HG02610 (cell line): ENCODE data around the gene GH2.

ENCODE experiments used
- ATAC-seq: cut with Tn5 transposase; IDR thresholded peaks from one replicate; pipeline ENCODE4 v1.9.1; 2021; ENCODE audit warnings: mild to moderate bottlenecking, moderate library complexity; ENCODE audit not compliant: unreplicated experiment

The GH2 gene

DNA sequence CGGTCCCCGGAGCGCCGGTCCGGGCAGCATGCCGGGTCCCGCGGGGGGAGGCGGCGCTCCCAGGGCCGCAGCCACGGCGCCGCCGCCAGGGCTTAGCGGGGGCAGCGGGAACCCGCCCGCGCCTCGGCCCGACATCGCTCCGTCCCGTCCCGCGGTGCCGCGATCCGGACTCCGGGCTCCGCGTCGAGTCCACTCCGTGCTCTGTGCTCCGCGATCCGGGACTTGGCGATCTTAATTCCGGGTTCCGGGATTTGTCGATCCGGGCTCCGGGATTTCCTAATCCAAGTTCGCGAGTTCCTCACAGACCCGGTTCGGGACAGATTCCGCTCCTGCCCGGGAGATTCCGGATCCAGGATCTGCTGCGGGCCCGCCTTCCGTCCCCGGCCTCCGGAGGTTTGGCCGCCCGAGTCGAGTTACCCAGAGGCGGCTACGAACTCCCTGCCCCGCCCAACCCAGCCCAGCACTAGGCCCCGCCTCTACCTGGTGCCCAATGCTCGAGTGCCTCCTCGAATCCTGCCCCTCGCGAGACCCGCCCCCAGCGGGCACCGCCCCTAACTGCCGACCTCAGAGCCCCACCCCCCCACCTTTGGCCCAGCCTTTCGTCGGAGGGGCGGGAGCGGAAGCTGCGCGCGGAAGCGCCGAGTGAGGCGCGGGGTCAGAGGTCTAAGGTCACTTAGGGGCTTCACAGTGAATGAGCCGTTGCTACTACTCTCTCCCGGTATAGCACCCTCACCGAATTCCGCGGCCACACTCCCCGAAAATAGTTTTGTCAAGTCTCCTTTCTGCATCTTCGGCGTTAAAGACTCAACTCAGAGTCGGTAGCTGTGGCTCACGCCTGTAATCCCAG is 39.0 kb downstream of the GH2 start, which contains the start of gene SMARCD2:
TSS of gene SMARCD2 (minus strand) at position 146 of the 847 bp plus-strand sequence. CDS start at position 135, 11 bp downstream.
- ATAC-seq, result peak; percentile 79

DNA sequence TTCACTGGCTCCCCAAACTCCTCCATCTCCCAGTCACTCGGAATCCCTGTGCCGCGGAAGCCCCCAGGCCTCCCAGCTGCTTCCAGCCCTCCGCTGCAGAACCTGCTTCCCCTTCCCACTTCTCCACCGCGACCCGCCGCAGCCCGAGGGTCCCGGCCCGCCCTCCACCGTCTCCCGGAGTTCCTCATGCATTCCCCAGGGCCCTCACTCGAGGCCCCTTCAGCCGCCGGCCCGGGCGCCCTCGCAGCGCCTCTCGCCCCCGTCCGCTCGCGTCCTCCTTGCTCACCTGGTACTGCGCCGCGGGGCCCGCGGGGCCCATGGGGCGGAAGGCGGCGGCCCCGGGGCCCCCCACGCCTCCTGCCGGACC is 39.6 kb downstream of the GH2 start:
- peak; percentile 23 for ATAC-seq

DNA sequence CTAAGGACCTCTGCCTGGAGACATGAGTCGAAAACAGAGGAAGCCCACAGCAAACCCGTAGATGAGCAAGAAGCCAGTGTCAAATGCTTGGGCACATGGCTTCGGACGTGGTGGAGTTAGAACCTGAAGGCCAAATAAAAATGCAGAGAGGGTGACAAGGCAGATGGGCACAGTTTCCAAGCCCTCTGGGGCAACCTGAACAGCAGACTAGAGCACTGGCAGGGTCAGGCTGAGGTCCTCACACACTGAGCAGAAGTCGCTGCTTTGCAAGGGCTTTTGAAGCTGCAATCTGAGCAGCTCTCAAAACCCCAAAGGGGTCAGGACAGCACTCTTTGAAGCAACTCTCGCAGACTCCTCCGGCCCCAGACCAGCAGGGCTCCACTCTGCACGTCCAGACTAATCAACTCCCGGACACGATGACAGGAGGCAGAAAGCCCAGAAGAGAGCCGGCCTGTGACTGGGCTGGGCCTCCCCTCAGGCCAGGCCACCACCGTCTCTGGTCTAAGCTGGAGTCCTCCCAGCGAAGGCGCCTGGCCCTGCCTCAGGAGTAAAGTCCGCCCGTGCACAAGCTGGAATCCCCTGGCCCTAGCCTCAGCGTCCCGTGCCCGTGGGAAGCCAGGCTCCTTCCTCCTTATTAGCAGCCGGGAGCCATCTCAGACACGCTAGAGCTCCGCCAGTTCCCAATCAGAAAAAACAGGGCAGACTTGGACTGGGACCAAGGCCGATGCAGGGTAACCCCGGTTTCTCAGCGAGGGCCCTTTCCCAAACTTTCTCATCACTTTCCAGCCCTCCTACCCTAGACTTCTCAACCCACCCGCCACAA is 40.2 kb downstream of the GH2 start:
- ATAC-seq, result no peak

DNA sequence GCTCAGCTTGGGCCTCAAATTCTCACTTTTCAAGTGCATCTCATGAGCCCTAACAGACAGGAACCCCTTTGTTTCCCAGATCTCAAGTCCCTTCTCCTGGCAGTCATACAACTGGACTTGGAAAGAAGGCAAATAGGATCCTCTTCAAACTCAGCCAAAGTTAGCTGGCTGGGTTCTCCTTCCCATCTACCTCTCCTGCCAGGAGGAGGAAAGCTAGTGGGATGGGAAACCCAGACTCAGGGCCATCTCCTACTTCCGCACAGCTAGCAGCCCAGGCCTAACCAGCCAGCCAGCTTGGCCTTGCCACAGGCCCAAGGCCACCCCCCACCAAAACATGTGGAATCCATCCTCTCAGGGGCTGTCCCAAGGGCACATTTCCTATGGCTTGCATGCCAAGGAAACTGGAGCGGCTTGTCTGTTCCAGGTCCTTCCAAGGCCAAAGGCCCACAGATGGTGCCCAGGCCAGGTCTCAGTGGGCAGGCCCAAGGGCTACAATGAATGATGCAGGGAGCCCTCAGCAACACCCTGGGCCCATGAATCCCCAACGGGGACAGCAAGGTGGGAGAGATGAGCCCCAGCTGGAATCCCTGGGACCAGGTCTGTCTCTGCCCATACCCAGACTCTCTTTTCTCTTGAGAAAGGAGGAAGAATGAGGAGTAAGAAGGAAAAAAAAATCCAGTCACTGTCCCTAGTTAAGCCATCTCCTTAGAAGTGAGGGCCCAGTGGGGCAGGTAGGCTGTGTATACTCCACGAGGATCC is 41.0 kb downstream of the GH2 start:
- ATAC-seq, result no peak

DNA sequence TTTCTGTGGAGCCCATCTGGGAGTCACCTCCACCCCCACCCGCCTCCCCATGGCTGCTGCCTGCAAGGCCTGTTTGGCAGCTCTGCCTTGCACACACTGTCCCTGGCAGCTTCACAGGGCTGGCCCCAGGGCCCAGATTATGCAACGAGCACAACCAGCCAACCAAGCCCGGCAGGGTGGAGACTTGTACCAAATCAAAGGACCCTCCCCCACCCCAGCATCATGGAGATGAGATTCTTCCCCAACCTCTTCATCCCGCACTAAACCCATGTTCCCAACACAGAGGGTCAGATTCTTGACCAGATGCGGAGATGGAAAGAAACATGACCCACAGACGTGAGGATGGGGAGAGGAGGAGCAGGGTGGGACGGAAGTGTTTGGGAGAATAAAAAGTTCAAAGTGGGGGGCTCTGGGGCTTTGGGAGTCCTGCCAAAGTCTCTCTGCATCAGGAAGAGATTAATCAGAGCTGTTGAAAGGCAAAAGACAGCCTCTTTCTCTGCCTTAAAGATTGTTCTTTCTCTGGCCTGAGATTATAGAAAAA is 43.0 kb downstream of the GH2 start:
- ATAC-seq, result no peak

DNA sequence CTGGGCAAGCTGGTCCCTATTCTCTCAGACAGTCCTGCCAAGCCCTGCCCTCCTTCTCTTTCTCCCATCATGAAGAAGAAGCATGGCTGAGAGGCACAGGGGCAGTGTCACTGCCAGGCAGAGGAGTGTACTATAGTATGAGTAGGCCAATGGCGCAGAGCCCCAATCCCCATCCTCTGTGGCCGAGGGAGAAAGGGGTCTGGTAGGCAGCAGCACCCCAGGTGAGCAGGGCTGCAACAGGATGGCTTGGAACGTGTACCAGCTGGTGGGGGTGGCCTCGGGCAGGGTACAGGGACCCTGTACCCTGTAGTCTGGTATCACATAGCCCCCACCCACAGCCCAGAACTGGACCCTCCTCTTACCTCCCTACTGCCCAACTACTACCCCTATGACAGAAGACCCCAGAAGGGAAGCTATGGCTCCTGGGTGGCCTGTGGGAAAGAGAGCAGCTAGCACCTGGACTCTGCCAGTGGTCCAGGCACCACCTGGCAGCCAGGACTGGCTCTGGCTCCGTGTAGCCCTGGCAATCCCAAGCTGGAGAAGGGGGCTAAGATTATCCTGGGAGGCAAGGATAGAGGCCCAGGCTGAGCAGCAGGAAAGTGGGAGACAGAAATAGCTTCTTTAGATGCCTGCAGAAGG is 43.7 kb downstream of the GH2 start:
- ATAC-seq, result no peak

DNA sequence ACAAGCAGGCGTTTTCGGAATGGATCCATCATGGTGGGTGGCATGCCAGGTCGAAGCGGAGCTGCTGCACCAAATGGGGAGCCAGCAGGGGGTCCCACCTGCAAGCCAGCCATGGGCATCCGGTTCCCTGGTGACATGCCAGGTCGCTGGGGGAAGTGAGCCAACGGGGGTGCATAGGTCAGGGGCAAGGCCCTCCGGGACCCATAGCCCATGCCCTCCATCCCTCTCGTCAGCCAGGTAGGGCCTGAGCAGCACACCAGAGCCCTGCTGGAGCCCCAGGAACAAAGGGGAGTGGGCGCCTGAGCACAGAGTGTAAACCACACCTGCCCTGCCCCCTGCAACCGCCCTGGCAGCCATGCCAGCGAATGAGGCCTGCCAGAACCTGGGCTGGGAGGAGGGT is 44.3 kb downstream of the GH2 start:
- ATAC-seq, result no peak

DNA sequence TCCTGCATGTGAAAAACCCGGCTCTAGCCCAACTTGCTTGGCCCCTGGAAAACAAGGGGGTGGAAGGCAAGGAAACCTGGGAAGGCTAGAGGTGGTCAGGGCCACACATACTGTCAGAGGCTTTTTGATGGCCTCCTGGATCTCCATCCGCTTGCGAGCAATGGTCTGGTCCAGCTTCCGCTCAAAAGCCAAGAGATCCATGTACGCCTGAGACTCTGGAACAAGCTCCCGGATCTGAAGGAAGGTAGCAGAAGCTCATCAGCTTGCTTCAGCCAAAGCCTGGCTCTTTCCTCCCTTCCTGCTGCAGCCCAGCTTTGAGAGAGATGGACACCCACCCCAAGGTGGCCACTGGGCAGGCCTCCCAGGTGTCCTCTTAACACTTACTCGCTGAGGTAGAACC is 44.9 kb downstream of the GH2 start:
- ATAC-seq, result no peak

DNA sequence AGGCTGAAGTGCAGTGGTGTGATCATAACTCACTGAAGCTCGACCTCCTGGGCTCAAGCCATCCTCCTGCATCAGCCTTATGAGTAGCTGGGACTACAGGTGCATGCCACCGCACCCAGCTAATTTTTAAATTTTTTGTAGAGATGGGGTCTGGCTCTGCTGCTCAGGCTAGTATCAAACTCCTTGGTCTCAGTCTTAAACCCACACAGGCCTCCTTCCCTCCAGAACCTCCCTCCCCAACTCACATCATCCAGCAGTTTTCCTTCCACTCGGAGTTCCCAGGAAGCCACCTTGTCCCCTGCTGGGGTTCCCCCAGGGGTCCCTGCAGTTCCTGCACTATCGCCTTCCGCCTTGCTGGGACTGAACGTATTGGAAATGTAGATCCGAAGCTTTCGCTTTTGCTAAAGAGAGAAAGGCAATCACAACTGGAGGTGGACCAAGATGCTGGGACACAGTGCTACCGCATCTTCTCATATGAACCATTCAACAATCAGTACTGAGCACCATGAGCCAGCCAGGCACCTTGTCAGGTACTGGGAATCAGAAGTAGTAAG is 46.5 kb downstream of the GH2 start:
- ATAC-seq, result no peak

DNA sequence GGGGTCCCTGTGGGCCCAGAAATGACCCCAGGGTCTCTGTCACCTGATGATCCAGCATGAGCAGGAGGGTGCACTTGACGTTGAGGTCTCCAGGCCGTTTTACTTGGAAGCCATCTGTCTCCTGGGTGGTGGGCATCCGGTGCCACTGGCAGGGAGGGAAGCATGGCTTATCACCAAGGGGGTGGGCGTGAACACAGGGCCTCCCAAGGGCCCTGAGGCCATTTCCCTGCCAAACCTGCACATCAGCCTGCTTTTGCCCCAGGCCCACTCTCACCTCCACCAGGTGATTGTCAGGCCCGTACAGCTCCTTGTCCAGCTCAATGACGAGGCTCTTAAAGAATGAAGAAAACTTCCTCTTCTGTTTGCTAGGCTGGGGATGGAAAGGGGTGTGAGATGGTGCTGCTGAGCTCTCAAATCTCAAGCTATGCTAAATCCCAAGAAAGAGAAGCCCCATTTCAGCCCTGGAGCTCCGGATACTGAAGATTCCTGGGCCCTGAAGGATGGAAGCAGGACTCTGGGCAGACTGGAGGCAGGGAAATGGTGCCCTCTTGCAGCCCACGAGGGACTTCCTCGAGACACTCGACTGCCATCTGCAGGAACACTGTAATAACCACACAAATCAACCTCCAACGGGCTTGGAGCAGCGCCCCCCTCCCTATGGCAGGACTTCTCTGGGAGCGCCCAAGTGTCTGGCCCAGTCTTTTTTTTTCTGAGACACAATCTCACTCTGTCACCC is 47.1 kb downstream of the GH2 start:
- ATAC-seq, result peak; percentile 59

DNA sequence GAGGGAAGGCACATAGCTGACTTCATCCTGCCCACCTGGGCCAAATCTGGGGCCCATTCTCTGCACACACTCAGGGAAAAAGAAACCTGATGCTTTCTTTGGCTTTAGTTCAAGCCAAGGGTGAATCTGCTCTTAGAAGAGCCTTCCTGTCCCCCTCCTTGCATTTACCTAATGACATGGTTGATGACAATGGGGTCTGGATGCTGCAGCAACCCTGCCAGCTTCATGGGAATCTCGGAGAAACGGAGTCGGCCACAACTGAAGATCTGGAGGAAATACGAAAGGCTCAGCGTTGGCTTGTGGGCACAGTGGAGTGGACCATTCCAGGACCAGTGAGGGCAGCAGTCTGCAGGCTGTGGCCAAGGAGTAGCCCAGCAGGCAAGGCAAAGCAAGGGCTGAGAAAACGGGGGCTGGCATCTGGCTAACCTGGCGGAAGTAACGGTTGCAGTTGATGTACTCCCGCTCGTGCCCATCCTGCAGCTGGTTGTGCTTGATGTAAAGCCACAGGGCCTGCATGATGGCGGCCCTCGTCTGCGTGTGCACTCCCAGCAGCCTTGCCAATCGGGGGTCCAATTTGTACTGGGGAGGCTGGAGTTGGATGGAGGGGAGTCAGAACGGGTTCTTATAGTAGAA is 47.9 kb downstream of the GH2 start:
- no peak for ATAC-seq

DNA sequence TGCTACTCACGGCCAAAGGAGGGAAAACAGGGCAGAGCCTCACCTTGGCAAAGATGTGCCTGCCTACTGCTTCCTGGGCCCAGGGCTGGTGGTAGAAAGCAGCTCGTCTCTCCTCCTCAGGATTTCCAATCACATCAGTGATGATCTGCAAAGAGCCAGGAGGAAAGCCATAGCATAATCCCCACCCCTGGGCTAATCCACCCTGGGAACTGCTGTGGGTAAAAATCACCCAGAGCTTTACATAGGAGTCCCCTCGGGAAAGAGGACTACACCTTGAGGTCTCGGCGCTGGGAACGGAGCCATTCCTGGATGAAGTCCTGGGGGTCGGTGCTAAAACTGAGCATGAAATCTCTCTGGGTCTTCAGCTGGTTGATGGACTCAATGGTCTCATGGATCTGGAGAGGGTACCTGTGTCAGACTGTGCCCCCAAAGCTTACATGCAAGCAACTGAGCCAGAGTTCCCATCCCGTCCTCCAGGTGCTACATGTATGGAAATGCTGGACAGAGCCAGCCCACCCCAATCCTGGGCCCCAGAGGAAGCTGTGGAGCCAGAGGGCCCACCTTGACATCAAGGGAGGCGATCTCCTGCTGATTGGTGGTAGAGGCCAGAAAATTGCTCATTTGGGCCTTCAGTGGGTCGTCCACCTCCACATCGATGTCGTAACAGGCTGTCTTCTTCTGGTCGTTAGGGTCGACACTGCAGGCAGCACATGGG is 48.6 kb downstream of the GH2 start:
- ATAC-seq, result no peak

DNA sequence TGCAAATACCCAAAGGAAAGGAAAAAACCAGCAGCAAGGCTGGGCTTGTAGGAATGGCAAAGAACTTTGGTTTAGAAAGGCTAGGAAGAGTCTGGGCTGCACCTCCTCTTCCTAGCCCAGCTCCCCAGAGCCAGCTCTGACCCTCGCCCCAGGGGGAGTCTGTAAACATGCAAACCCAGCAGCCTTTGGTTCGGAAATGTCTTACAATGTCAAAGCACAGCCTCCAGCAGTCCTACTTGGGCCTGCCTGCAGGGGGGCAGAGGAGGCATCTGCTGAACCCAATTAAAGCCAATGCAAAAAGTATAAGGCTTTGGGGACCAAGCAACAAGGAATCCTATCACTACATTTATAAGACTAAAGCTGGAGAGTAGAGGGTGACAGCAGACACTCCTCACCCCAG is 49.3 kb downstream of the GH2 start:
- no peak for ATAC-seq

DNA sequence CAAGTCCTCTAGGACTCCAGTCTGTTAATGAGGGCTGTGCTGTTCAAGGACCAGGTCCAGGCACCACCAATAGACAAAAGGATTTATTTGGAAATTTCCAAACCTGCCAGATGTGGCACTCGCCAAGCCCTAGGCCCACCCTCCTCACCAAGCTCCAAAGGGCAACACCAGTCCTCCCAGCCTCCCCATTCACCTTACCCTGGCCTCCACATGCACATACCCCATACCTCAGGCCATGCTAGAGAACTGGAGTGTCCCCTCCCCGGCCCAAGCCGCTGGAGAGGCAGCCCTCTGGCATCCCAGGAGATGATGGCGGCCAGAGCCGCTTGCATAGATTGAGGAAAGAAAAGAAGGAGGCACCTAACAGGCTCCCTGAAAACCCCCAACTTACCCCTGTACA is 49.7 kb downstream of the GH2 start:
- no peak for ATAC-seq

DNA sequence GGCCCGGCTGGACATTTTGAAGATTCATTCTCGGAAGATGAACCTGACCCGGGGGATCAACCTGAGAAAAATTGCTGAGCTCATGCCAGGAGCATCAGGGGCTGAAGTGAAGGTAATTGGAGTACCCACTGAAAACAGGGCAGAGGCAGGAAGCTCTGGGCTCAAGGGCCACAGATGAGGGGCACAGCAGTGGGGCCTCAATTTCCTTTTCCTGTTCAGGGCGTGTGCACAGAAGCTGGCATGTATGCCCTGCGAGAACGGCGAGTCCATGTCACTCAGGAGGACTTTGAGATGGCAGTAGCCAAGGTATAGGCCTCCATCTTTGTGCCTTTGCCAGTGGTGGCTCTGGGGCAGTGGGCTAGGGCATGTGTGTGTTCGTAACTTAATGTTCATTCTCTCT is 50.2 kb downstream of the GH2 start:
- no peak for ATAC-seq

DNA sequence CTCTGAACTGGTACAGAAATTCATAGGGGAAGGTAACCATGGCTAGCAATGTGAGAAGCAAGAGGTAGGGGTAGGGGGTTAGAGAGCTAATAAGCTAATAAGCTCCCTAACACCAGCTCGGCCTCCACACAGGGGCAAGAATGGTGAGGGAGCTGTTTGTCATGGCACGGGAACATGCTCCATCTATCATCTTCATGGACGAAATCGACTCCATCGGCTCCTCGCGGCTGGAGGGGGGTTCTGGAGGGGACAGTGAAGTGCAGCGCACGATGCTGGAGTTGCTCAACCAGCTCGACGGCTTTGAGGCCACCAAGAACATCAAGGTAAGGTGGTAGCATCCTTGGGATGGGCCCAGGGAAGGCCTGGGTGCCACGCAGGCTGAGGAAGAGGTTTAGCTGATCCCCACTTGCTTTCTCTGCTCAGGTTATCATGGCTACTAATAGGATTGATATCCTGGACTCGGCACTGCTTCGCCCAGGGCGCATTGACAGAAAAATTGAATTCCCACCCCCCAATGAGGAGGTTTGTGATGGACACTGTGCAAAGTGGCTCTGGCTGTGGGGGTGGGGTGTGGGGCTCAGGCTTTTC is 50.7 kb downstream of the GH2 start:
- ATAC-seq, result no peak

DNA sequence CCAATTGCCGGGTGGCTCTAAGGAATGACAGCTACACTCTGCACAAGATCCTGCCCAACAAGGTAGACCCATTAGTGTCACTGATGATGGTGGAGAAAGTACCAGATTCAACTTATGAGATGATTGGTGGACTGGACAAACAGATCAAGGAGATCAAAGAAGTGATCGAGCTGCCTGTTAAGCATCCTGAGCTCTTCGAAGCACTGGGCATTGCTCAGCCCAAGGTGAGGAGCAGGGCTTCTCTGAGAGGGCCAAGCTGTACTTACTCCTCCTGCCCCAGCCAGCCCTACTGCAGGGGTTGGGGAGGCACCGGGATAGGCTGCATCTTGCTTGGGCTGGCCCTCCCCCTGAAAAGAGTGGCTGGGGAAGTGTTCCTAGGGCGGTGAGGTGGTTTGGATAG is 51.5 kb downstream of the GH2 start:
- ATAC-seq, result no peak
